Measurements from ENCODE around the gene CARS1. TPM values are rescaled to one million over a fixed set of nuclear protein-coding genes. Genes with fewer than 3 reads are reported as not detected.

Gene CARS1
- total and polyA plus RNA-seq, 9 of the 15 experiments (the other 6 are each of a cell fraction or from before 2014, with no cell fraction given): 14.4 to 106 (median 73.6) TPM

- TF ChIP-seq ZNF592 (IDR thresholded peaks at IDR 0.05) (no peak), RAD51 (IDR thresholded peaks at IDR 0.05; ENCODE audit: borderline replicate concordance, low read depth) (no peak), PBX2 (CRISPR knock-in tag; IDR thresholded peaks at IDR 0.05; ENCODE audit: low read depth) (no peak), PBX2 (tag; conservative IDR thresholded peaks at IDR 0.05; ENCODE audit: low read depth) (no peak), SMARCC2 (IDR thresholded peaks at IDR 0.05; ENCODE audit: low read depth) (no peak), ZNF717 (CRISPR knock-in tag; IDR thresholded peaks at IDR 0.05) (no peak), BCLAF1 (IDR thresholded peaks at IDR 0.05; ENCODE audit: borderline replicate concordance in 1 of 2, control insufficient read depth in 1 of 2, low read depth in 2 of 2, low read length in 1 of 2) (no peak), FOXK2 (conservative IDR thresholded peaks at IDR 0.05 in 1 of 2, IDR thresholded peaks at IDR 0.05 in 1 of 2; ENCODE audit: low read depth in 2 of 2) (no peak), BCL6 (CRISPR knock-in tag; IDR thresholded peaks at IDR 0.05) (no peak), ELK1 (CRISPR knock-in tag; IDR thresholded peaks at IDR 0.05) (no peak), CTBP1 (IDR thresholded peaks at IDR 0.05; ENCODE audit: borderline replicate concordance) (peak; percentile 64; the same call in 1 of the 2 replicates), PPARD (CRISPR knock-in tag; IDR thresholded peaks at IDR 0.05) (no peak), KDM1A (IDR thresholded peaks at IDR 0.05) (no peak), POLR2AphosphoS5 (IDR thresholded peaks at IDR 0.05; ENCODE audit: control insufficient read depth, insufficient read depth, low read depth, low read length) (no peak), MTA3 (IDR thresholded peaks at IDR 0.05; ENCODE audit: borderline replicate concordance) (no peak), FOXJ2 (tag; IDR thresholded peaks at IDR 0.05) (no peak)
Measured at GRCh38 chr11:3091846-3092602, 34.8 kb upstream of the CARS1 start (continued).
